Measurements from ENCODE around the gene AGPAT3. TPM values are rescaled to one million over a fixed set of nuclear protein-coding genes. Genes with fewer than 3 reads are reported as not detected.

The AGPAT3 gene
- total RNA-seq, 2 experiments from 2014 or later = 80.3 to 93.1 TPM

GRCh38 chr21:43899307-43900077 lies 34.5 kb downstream of the AGPAT3 start:
- peaks cover 35% of the 10 kb centered on the region for H3K36me3 Mint-ChIP-seq (ENCODE audit: low read depth)
- H3K27me3 Mint-ChIP-seq = no peaks in the 10 kb centered on the region
- CTCF ChIA-PET = no interaction called here
- H3K4me3 Mint-ChIP-seq = no peak overlapping the region
- H3K9me3 Mint-ChIP-seq = peaks cover 5% of the 10 kb centered on the region
- POLR2A ChIA-PET = no interaction called here
- no peak overlapping the region for H3K27ac Mint-ChIP-seq
- peaks cover 8% of the 10 kb centered on the region for H3K4me1 Mint-ChIP-seq
- no peak for DNase-seq

- Mint-ChIP-seq H3K4me3 (no peak overlapping the region), H3K36me3 (ENCODE audit: low read depth) (peaks cover 35% of the 10 kb centered on the region), H3K4me1 (peaks cover 5% of the 10 kb centered on the region), H3K27ac (no peak overlapping the region), H3K9me3 (peaks cover 5% of the 10 kb centered on the region), H3K27me3 (no peaks in the 10 kb centered on the region)
- ChIA-PET POLR2A (no interaction called here), CTCF (interaction anchor here (1.1 to 1.2 kb wide), 2 partner anchors 27 to 32 kb away, joined by 3 to 4 read pairs; no protein-coding TSS in a partner anchor)
- no peak for DNase-seq
Observed at GRCh38 chr21:43900078-43900385, 35.0 kb downstream of the AGPAT3 start.

GRCh38 chr21:43900690-43901089 lies 35.7 kb downstream of the AGPAT3 start:
- peaks cover 6% of the 10 kb centered on the region for H3K4me1 Mint-ChIP-seq
- peaks cover 37% of the 10 kb centered on the region for H3K36me3 Mint-ChIP-seq (ENCODE audit: low read depth)
- H3K9me3 Mint-ChIP-seq = peaks cover 5% of the 10 kb centered on the region
- no peak overlapping the region for H3K27ac Mint-ChIP-seq
- ChIA-PET CTCF (interaction anchor here (1.0 to 1.2 kb wide), 3 partner anchors 28 to 83 kb away, joined by 3 to 4 read pairs (median 4); no protein-coding TSS in a partner anchor), POLR2A (no interaction called here)
- DNase-seq = no peak
- H3K4me3 Mint-ChIP-seq = no peak overlapping the region
- H3K27me3 Mint-ChIP-seq = no peaks in the 10 kb centered on the region

GRCh38 chr21:43902441-43902840 lies 37.4 kb downstream of the AGPAT3 start:
- Mint-ChIP-seq H3K4me3 (no peak overlapping the region), H3K9me3 (peaks cover 5% of the 10 kb centered on the region), H3K27ac (no peak overlapping the region), H3K4me1 (peaks cover 9% of the 10 kb centered on the region), H3K27me3 (no peaks in the 10 kb centered on the region), H3K36me3 (ENCODE audit: low read depth) (peaks cover 44% of the 10 kb centered on the region)
- ChIA-PET CTCF (no interaction called here), POLR2A (no interaction called here)
- no peak for DNase-seq

GRCh38 chr21:43903451-43904091 lies 38.5 kb downstream of the AGPAT3 start:
- DNase-seq = no peak
- ChIA-PET CTCF (interaction anchor here (1.5 kb wide), 1 partner anchor 114 kb away, joined by 4 read pairs; the partner anchor contains the start of gene RRP1), POLR2A (no interaction called here)
- H3K9me3 Mint-ChIP-seq = peaks cover 3% of the 10 kb centered on the region
- H3K36me3 Mint-ChIP-seq (ENCODE audit: low read depth) = peaks cover 43% of the 10 kb centered on the region
- no peaks in the 10 kb centered on the region for H3K27me3 Mint-ChIP-seq
- H3K4me3 Mint-ChIP-seq = no peak overlapping the region
- peaks cover 7% of the 10 kb centered on the region for H3K4me1 Mint-ChIP-seq
- no peak overlapping the region for H3K27ac Mint-ChIP-seq

- no peak overlapping the region for H3K27ac Mint-ChIP-seq
- POLR2A ChIA-PET = no interaction called here
Observed at GRCh38 chr21:43904331-43904781, 39.3 kb downstream of the AGPAT3 start.

GRCh38 chr21:43905726-43906455 lies 40.9 kb downstream of the AGPAT3 start:
- Mint-ChIP-seq H3K36me3 (ENCODE audit: low read depth) (peaks cover 29% of the 10 kb centered on the region), H3K4me3 (no peak overlapping the region), H3K4me1 (peaks cover 12% of the 10 kb centered on the region), H3K9me3 (no peaks in the 10 kb centered on the region), H3K27ac (no peak overlapping the region), H3K27me3 (no peaks in the 10 kb centered on the region)
- POLR2A ChIA-PET = no interaction called here
- DNase-seq = no peak
- CTCF ChIA-PET = interaction anchor here (1.1 kb wide), 1 partner anchor 13 kb away, joined by 3 read pairs; no protein-coding TSS in a partner anchor

More at GRCh38 chr21:43904331-43904781, 39.3 kb downstream of the AGPAT3 start:
- peaks cover 36% of the 10 kb centered on the region for H3K36me3 Mint-ChIP-seq (ENCODE audit: low read depth)
- peaks cover 7% of the 10 kb centered on the region for H3K4me1 Mint-ChIP-seq
- H3K9me3 Mint-ChIP-seq = no peaks in the 10 kb centered on the region
- DNase-seq = no peak
- CTCF ChIA-PET = interaction anchor here (1.3 to 1.5 kb wide), 2 partner anchors 10 to 114 kb away, joined by 4 read pairs; partner anchors contain the start of gene RRP1
- no peak overlapping the region for H3K4me3 Mint-ChIP-seq
- no peaks in the 10 kb centered on the region for H3K27me3 Mint-ChIP-seq

- no peak overlapping the region for H3K4me3 Mint-ChIP-seq
- H3K36me3 Mint-ChIP-seq (ENCODE audit: low read depth) = peaks cover 31% of the 10 kb centered on the region
- no peaks in the 10 kb centered on the region for H3K27me3 Mint-ChIP-seq
- ChIA-PET POLR2A (no interaction called here), CTCF (interaction anchor here (1.1 kb wide), 1 partner anchor 14 kb away, joined by 3 read pairs; no protein-coding TSS in a partner anchor)
- peaks cover 11% of the 10 kb centered on the region for H3K4me1 Mint-ChIP-seq
- DNase-seq = no peak
- H3K9me3 Mint-ChIP-seq = no peaks in the 10 kb centered on the region
- H3K27ac Mint-ChIP-seq = no peak overlapping the region
Observed at GRCh38 chr21:43906585-43907370, 41.8 kb downstream of the AGPAT3 start.

GRCh38 chr21:43907751-43908150 lies 42.7 kb downstream of the AGPAT3 start:
- Mint-ChIP-seq H3K27me3 (no peaks in the 10 kb centered on the region), H3K4me3 (no peak overlapping the region), H3K9me3 (peaks cover 4% of the 10 kb centered on the region), H3K4me1 (peaks cover 9% of the 10 kb centered on the region), H3K36me3 (ENCODE audit: low read depth) (peaks cover 37% of the 10 kb centered on the region), H3K27ac (no peak overlapping the region)
- DNase-seq = no peak
- CTCF ChIA-PET = no interaction called here
- POLR2A ChIA-PET = no interaction called here

GRCh38 chr21:43908167-43908566 lies 43.1 kb downstream of the AGPAT3 start:
- peaks cover 9% of the 10 kb centered on the region for H3K4me1 Mint-ChIP-seq
- POLR2A ChIA-PET = no interaction called here
- H3K4me3 Mint-ChIP-seq = no peak overlapping the region

GRCh38 chr21:43909741-43910400 lies 44.8 kb downstream of the AGPAT3 start:
- DNase-seq = no peak
- ChIA-PET CTCF (interaction anchor here (0.6 kb wide), 1 partner anchor 926 kb away, joined by 3 read pairs; no protein-coding TSS in a partner anchor), POLR2A (no interaction called here)
- no peak overlapping the region for H3K27ac Mint-ChIP-seq
- H3K9me3 Mint-ChIP-seq = peaks cover 8% of the 10 kb centered on the region
- H3K4me3 Mint-ChIP-seq = no peak overlapping the region
- H3K36me3 Mint-ChIP-seq (ENCODE audit: low read depth) = peaks cover 50% of the 10 kb centered on the region
- H3K4me1 Mint-ChIP-seq = peaks cover 17% of the 10 kb centered on the region
- no peaks in the 10 kb centered on the region for H3K27me3 Mint-ChIP-seq

More at GRCh38 chr21:43908167-43908566, 43.1 kb downstream of the AGPAT3 start:
- peaks cover 8% of the 10 kb centered on the region for H3K9me3 Mint-ChIP-seq
- DNase-seq = no peak
- no peaks in the 10 kb centered on the region for H3K27me3 Mint-ChIP-seq
- no peak overlapping the region for H3K27ac Mint-ChIP-seq
- CTCF ChIA-PET = no interaction called here
- H3K36me3 Mint-ChIP-seq (ENCODE audit: low read depth) = peaks cover 41% of the 10 kb centered on the region

- DNase-seq = no peak
- Mint-ChIP-seq H3K4me1 (peaks cover 17% of the 10 kb centered on the region), H3K9me3 (peaks cover 8% of the 10 kb centered on the region), H3K36me3 (ENCODE audit: low read depth) (peaks cover 50% of the 10 kb centered on the region), H3K27me3 (no peaks in the 10 kb centered on the region), H3K4me3 (no peak overlapping the region), H3K27ac (no peak overlapping the region)
- ChIA-PET POLR2A (no interaction called here), CTCF (no interaction called here)
Observed at GRCh38 chr21:43910460-43910859, 45.4 kb downstream of the AGPAT3 start.
